HG02588 (cell line): ENCODE results near the gene C1QTNF9.
"Not testable (repeated sequence)": the region's sequence is repeated elsewhere in the genome, so short reads cannot be mapped to it uniquely, and the experiment has no call there.

Source experiments
- ATAC-seq: cut with Tn5 transposase; IDR thresholded peaks from one replicate; pipeline ENCODE4 v1.9.1; 2021; ENCODE audit warnings: mild to moderate bottlenecking, moderate library complexity; ENCODE audit not compliant: unreplicated experiment

C1QTNF9 gene

GRCh38 chr13:24281188-24282008, 28.0 kb upstream of the C1QTNF9 start:
- no peak for ATAC-seq

- no peak for ATAC-seq
These were observed 27.1 kb upstream of the C1QTNF9 start for GRCh38 chr13:24282256-24282655.

- no peak for ATAC-seq
These were observed 24.4 kb upstream of the C1QTNF9 start for GRCh38 chr13:24284889-24285565.

DNA sequence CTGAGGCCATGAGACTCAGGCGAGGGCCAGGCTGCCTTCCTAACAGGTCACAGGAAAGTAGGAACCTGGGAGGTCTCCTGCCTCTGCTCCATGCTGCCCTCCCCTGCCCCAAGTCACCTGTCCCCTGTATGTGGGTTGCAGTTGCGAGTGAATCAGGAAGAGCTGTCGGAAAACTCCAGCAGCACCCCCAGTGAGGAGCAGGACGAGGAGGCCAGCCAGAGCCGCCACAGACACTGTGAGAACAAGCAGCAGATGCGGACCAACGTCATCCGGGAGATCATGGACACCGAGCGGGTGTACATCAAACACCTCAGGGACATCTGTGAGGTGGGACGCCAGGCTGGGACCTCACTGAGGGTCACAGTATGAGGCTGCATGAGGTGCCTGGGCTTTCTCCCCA, 22.8 kb upstream of the C1QTNF9 start:
- ATAC-seq: no peak

DNA sequence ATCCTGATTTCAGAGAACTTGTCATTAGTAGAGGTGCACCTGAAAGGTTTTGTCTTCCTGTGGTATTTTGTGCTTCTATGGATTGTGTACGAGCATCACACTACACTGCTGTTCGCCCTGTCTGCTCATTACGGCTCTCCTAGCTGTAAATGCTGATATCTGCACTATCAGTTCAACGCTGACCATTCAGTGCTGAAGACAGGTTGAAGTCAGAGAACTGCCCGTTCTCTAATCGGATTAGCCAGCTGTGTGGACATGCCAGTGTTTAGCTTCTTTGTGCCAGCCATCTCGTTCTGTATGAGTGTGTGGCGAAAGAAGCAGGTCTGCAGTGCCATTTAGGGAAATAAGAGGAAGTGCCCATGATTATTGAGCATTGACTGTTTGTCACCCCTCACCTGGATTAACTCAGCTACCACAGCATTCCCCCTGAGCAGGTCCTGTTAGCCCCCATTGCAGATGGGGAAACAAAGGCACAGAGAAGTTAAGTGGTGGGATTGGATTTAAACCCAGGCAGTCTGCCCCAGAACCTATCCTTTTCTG, 21.6 kb upstream of the C1QTNF9 start:
- no peak for ATAC-seq

GRCh38 chr13:24288870-24289269, 20.5 kb upstream of the C1QTNF9 start:
- no peak for ATAC-seq

DNA sequence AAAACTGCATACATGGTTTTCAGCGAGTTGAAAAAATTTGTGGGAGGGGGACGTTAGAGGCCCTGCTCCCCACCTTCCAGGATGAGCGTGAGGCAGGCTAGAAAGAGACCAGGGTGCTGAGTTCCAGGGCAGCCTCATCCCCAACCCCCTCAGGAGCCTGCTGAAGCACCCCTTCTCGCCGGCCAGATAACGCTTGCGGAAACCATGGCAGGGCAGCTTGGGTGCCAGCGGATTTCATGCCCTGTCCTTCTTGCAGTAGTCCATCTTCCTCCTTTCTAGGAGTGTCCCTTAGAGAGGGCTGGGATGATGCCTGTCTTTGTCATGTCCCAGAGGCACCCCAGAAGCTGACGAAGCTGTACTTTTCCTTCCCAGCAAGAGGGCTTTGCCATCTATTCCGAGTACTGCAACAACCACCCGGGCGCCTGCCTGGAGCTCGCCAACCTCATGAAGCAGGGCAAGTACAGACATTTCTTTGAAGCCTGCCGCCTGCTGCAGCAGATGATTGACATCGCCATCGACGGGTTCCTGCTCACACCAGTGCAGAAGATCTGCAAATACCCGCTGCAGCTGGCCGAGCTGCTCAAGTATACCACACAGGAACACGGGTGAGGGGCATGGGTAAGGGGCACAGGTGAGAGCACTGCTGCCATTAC, 19.0 kb upstream of the C1QTNF9 start:
- ATAC-seq: no peak

GRCh38 chr13:24292481-24292880, 16.9 kb upstream of the C1QTNF9 start:
- ATAC-seq: no peak

GRCh38 chr13:24293746-24294145, 15.6 kb upstream of the C1QTNF9 start:
- no peak for ATAC-seq

- ATAC-seq: no peak
These were observed 9.8 kb upstream of the C1QTNF9 start for GRCh38 chr13:24299488-24300114.

- ATAC-seq: no peak
These were observed 7.9 kb upstream of the C1QTNF9 start for GRCh38 chr13:24301434-24301833.

DNA sequence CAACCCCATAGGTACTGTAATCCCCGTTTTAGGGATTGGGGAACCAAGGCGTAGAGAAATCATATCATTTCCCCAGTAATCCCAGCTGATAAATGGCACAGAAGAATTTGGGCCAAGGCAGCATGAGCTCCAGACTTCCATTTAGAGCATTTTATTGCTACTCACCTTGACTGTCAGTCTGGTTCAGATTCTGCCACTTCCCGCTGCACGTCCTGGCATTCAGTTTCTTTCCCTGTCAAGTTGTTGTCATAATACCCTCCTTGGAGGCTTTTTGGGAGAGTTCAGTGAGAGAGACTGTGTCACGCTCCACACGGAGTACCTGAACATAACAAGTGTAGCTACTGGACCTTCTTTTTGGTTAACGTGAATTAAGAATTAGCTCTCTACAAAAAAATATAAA, 7.5 kb upstream of the C1QTNF9 start:
- no peak for ATAC-seq

DNA sequence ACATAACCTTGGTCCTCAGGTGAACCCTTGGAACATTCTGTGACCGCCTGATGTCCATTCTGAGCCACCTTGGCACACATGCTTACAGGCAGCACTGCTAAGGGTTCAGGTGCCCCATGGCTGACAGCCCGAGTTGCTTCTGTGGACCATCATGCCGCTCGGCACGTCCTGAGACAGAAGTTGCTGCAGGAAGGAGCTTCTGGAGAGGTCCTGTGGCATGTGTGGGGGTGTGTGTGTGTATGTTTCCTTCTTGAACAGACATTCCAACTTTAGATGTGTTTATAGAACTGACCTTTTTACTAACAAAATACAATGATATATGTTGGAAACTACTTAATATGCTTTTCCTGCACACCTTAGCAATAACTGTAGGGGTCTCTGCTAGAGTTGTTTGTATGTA, 4.8 kb upstream of the C1QTNF9 start:
- no peak for ATAC-seq

DNA sequence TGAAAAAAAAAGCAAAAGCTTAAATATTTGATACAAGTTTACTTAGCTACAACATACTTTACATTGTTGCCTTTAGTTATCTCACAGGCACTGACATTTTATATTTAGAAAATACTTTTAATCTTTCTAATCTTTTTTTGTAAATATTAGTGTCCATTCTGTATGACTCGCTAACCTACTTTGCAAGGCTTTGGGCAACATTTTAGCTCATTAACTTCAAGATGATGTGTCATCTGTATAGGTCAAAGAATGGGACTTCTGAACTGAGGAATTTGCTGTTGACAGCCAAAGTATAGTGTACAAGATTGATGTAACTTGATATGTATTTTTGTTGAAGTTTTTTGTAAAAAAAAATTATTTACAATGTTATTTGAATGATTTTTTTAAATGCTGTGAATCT, 2.7 kb upstream of the C1QTNF9 start:
- ATAC-seq: no peak

DNA sequence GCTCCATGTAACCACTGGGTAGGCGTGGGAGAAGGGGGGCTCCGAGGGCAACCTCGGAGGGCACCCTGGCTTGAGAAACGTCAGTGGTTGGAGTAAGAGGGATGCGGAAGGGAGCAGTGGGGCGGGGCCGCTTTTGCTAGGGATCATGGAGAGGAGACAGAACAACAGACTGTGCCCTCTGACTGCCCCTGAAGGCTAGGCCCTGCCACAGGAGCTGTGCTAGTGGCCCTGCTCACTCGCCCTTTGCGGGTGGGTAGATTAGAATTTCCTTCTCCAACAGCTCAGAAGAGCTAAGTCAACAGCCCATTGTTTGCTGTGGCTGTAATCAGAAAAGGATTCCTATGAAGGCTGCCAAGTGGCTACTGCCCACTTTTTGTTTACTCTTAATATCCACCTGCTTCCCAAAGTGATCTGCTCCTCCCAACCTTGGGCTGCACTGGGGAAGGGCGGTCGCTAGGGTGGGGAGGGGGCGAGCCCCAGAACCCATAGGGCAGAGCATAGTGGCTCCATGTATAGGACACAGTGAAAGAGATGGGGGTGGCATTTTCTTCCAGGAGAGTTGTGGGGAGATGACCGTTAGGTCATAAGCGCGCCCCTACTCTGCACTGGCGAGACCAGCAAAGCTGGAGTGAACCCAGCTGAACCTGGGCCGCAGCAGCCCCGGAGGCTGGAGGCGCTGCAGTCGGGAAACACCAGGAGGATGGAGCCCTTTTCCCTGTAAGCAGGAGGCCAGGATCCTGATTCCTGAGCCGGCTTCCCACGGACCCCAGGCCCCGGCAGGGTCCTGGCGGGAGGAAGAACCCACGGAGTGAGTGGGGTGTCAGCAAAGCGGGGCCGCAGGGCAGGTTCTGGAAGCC, 1.9 kb upstream of the C1QTNF9 start:
- no peak for ATAC-seq

DNA sequence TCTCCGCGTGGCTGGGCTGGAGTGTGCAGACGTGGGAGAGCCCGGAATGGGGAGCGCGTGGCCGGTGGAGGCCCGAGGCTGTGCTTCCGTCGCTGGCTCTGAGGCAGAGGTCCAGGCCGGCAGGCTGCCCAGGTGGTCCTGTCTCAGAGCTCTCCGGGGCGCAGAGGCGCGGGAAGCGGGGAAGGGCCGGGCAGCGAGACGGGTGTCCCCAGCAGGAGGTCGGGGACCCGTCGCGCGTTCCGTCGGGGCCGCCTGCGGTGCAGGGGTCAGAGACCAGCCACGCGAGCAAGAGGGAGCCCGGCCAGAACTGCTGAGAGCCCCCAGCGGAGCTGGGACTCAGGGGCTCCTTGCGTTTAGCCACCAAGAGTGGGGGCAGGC, 1.3 kb upstream of the C1QTNF9 start:
- no peak for ATAC-seq

- no peak for ATAC-seq
These were observed 826 bp upstream of the C1QTNF9 start for GRCh38 chr13:24308488-24309020.

GRCh38 chr13:24313439-24313838, 4.1 kb downstream of the C1QTNF9 start:
- ATAC-seq: no peak

- not testable (repeated sequence) for ATAC-seq
These were observed 8.5 kb downstream of the C1QTNF9 start for GRCh38 chr13:24317835-24318234.

- not testable (repeated sequence) for ATAC-seq
These were observed 9.5 kb downstream of the C1QTNF9 start for GRCh38 chr13:24318878-24319277.
